ENCODE measurements around the gene SUCLG2. TPM values are rescaled to one million over a fixed set of nuclear protein-coding genes. Genes with fewer than 3 reads are reported as not detected.

Gene SUCLG2
- total RNA-seq (2014; rRNA removed) (20.2 and 22.3 TPM in 2 replicates), Bru-seq, nascent RNA (percentile 88 among the genes with signal in this experiment), BruChase-seq, experiment 1, labeled RNA remaining after a 6-hour chase (percentile 67 among the genes with signal in this experiment), BruChase-seq, experiment 2, labeled RNA remaining after a 2-hour chase (percentile 81 among the genes with signal in this experiment)
- long read RNA-seq, transcript SUCLG2-201 (11 exons, 2,352 nt): major isoform, 109 of 135 reads
- long read RNA-seq, partial matches to known transcripts: 12 of 135 reads
- long read RNA-seq, other reads (novel, unspliced or antisense): 14 of 135 reads

GRCh38 chr3:67654099-67654843 lies at the start of gene SUCLG2:
SUCLG2 (minus strand) TSS chr3:67654612; CDS start chr3:67654586, 26 bp downstream.
- peak; percentile 92 for ATAC-seq
- Histone ChIP-seq H2AFZ (ENCODE audit: low read length) (peak within 1 kb of the TSS; percentile 96), H4K20me1 (ENCODE audit: low read length) (no peaks in the 10 kb centered on the region), H3K9me2 (replicated peaks; ENCODE audit: low read length) (no peaks in the 10 kb centered on the region), H3K27me3 (ENCODE audit: low read length) (no peaks in the 10 kb centered on the region), H3K4me1 (ENCODE audit: insufficient read depth, low read length) (peaks cover 20% of the 10 kb centered on the region), H3K4me3 (ENCODE audit: low read length) (peak within 1 kb of the TSS; percentile 77), H3F3A (ENCODE audit: low read length, unreplicated experiment) (no peaks in the 10 kb centered on the region), H3K9ac (ENCODE audit: low read length) (peak within 1 kb of the TSS; percentile 98), H3K4me2 (ENCODE audit: low read length) (peak within 1 kb of the TSS; percentile 94), H3K79me2 (ENCODE audit: low read length) (peaks cover 57% of the 10 kb centered on the region), H3K27ac (ENCODE audit: low read length) (peak within 1 kb of the TSS; percentile 77), H3K9me3 (ENCODE audit: low read length) (no peaks in the 10 kb centered on the region), H3K36me3 (ENCODE audit: low read depth, low read length) (no peaks in the 10 kb centered on the region)
- peak; percentile 56 for DNase-seq
- ChIA-PET CTCF (no interaction called here), POLR2A (ENCODE audit: unreplicated experiment) (interaction anchor here (0.6 kb wide), 1 partner anchor 20 kb away, joined by 4 read pairs; no protein-coding TSS in a partner anchor)
- intact Hi-C loops (cut with micrococcal nuclease): loop anchor here (2.0 to 5.0 kb wide), 2 partner anchors 65 to 128 kb away; no protein-coding TSS in a partner anchor
- no peak for TF ChIP-seq CTCF (conservative IDR thresholded peaks at IDR 0.05; ENCODE audit: low read depth, low read length)
- no TSS peak for BruUV-seq (replicated peaks)

GRCh38 chr3:67700596-67700995 lies 46.2 kb upstream of the SUCLG2 start:
- Histone ChIP-seq H3K79me2 (ENCODE audit: low read length) (no peaks in the 10 kb centered on the region), H3K27ac (ENCODE audit: low read length) (no peak overlapping the region), H3K9ac (ENCODE audit: low read length) (no peak overlapping the region), H3K4me3 (ENCODE audit: low read length) (no peak overlapping the region), H3K36me3 (ENCODE audit: low read depth, low read length) (no peaks in the 10 kb centered on the region), H3K4me1 (ENCODE audit: insufficient read depth, low read length) (no peaks in the 10 kb centered on the region), H3K27me3 (ENCODE audit: low read length) (no peaks in the 10 kb centered on the region), H3K4me2 (ENCODE audit: low read length) (no peak overlapping the region), H3K9me3 (ENCODE audit: low read length) (no peaks in the 10 kb centered on the region), H3K9me2 (replicated peaks; ENCODE audit: low read length) (no peaks in the 10 kb centered on the region), H3F3A (ENCODE audit: low read length, unreplicated experiment) (no peaks in the 10 kb centered on the region), H4K20me1 (ENCODE audit: low read length) (no peaks in the 10 kb centered on the region), H2AFZ (ENCODE audit: low read length) (no peak overlapping the region)
- no peak for TF ChIP-seq EZH2phosphoT487 (IDR thresholded peaks at IDR 0.05; ENCODE audit: borderline replicate concordance, low read length)
- no peak for TF ChIP-seq EZH2 (IDR thresholded peaks at IDR 0.05; ENCODE audit: low read length, unreplicated experiment)
- no peak for TF ChIP-seq CTCF (conservative IDR thresholded peaks at IDR 0.05; ENCODE audit: low read depth, low read length)
- no peak for DNase-seq
- ATAC-seq: no peak
- ChIA-PET POLR2A (ENCODE audit: unreplicated experiment) (no interaction called here), CTCF (no interaction called here)
- BruUV-seq (replicated peaks): no TSS peak
- intact Hi-C loops (cut with micrococcal nuclease): no loop called here

GRCh38 chr3:67699882-67700281 lies 45.5 kb upstream of the SUCLG2 start:
- H4K20me1 ChIP-seq (ENCODE audit: low read length): no peaks in the 10 kb centered on the region
- no peaks in the 10 kb centered on the region for H3K9me2 ChIP-seq (replicated peaks; ENCODE audit: low read length)
- no peak overlapping the region for H2AFZ ChIP-seq (ENCODE audit: low read length)
- no peak overlapping the region for H3K27ac ChIP-seq (ENCODE audit: low read length)
- no peak for TF ChIP-seq EZH2 (IDR thresholded peaks at IDR 0.05; ENCODE audit: low read length, unreplicated experiment)
- no peak for TF ChIP-seq CTCF (conservative IDR thresholded peaks at IDR 0.05; ENCODE audit: low read depth, low read length)
- TF ChIP-seq EZH2phosphoT487 (IDR thresholded peaks at IDR 0.05; ENCODE audit: borderline replicate concordance, low read length): no peak
- H3F3A ChIP-seq (ENCODE audit: low read length, unreplicated experiment): no peaks in the 10 kb centered on the region
- DNase-seq: no peak
- ChIA-PET POLR2A (ENCODE audit: unreplicated experiment) (no interaction called here), CTCF (no interaction called here)
- no peak overlapping the region for H3K4me2 ChIP-seq (ENCODE audit: low read length)
- no peak for ATAC-seq
- no peaks in the 10 kb centered on the region for H3K4me1 ChIP-seq (ENCODE audit: insufficient read depth, low read length)
- no peak overlapping the region for H3K9ac ChIP-seq (ENCODE audit: low read length)
- H3K36me3 ChIP-seq (ENCODE audit: low read depth, low read length): no peaks in the 10 kb centered on the region
- H3K27me3 ChIP-seq (ENCODE audit: low read length): no peaks in the 10 kb centered on the region
- no peaks in the 10 kb centered on the region for H3K9me3 ChIP-seq (ENCODE audit: low read length)
- intact Hi-C loops (cut with micrococcal nuclease): no loop called here
- BruUV-seq (replicated peaks): no TSS peak
- no peaks in the 10 kb centered on the region for H3K79me2 ChIP-seq (ENCODE audit: low read length)
- no peak overlapping the region for H3K4me3 ChIP-seq (ENCODE audit: low read length)
